Ureter (tissue), 1 donor: ENCODE measurements around the gene C11orf24. TPM values are rescaled to one million over a fixed set of nuclear protein-coding genes. Genes with fewer than 3 reads are reported as not detected.

Experiments
- DNase-seq: peaks from one replicate; pipeline ENCODE4 v3.0.0-alpha.2; 2020; ENCODE audit warnings: low spot score
- total RNA-seq: library from RNA; stranded (reverse); gene quantifications from one replicate; pipeline ENCODE4 v1.2.4, GENCODE V29; 2023
- donor health status: DM: yes; HTN: yes; CAD: no.

C11orf24 gene
- 37.1 TPM for total RNA-seq

DNA sequence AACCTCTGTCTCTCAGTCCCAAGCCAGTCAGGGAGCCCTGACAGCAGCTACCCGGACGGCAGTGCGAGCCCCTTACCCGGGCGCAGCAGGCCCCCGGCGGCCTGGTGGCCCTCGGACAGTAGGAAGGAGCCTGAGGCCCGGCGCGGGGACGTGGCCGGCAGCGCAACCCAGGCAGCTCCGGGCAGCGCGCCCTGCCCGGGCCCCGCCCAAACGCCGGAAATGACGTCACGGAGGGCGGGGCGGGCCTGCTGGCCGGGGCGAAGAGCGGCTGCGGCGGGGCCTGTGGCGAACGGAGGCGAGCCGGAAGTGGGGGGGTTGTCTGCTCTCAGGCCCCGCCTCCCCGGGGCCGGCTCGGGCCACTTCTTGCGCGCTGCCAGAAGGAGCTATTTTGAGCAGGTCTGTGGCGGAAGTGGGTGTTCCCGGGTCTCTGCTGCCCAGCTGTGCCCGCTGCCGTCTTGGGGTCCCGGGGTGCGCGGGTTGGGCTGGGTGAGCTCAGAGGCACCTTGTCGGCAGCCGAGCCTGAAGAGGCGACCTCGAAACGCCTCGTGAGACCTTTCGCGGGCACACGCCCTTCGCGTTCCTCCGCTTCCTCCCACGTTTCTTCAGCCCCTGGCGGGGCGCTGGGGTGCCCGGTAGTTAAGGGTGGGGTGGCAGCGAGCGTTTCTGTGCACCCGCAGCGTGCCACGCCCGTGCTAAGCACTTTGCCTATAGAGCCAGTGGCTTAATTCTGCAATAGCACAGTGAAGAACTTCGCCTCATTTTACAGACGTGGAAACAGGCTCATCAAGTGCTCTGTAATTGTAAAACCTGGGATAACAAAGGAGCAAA lies at the start of gene C11orf24:
C11orf24 (minus strand) TSS at position 193 of the 828 bp plus-strand sequence. CDS start 8,206 bp downstream, outside the sequence.
- peak; percentile 96 for DNase-seq

GRCh38 chr11:68317147-68317785 lies 45.5 kb upstream of the C11orf24 start:
- DNase-seq = no peak

DNA sequence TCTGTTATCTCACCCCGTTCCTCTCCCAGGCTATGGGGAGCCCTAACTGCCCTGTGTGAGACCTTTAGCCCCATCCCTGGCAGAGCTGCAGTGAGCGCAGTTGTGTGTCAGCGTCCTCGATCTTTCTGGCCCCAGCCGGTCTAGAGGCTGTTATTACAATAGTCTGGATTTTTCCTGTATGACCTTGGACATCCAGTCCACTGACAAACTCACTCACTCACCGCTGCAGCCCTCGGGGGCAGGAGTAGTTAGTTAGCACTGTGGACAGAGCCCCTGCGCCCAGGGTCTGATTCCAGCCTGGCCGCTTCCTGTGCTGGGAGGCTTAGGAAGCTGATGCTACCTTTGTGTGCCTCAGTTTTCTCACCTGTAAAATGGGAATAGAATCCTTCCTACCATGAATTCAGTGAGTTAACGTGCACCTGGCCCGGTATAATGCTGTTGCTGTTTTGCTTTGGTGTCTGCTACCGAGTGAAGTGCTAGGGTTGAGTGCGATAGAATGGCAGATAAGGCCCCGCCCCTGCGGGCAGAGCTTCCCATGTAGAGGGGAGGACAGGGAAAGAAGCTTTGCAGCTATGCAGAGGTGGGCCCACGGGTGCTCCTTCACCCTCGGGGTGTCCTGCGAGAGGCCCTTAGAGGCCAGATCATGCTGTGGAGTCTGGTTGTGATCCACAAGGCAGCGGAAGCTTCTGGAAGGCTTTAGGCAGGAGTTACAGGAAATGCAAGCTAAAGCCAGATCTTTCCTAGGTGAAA lies 43.6 kb upstream of the C11orf24 start:
- DNase-seq = no peak

- no peak for DNase-seq
Observed at GRCh38 chr11:68314203-68315170, 42.7 kb upstream of the C11orf24 start.

DNA sequence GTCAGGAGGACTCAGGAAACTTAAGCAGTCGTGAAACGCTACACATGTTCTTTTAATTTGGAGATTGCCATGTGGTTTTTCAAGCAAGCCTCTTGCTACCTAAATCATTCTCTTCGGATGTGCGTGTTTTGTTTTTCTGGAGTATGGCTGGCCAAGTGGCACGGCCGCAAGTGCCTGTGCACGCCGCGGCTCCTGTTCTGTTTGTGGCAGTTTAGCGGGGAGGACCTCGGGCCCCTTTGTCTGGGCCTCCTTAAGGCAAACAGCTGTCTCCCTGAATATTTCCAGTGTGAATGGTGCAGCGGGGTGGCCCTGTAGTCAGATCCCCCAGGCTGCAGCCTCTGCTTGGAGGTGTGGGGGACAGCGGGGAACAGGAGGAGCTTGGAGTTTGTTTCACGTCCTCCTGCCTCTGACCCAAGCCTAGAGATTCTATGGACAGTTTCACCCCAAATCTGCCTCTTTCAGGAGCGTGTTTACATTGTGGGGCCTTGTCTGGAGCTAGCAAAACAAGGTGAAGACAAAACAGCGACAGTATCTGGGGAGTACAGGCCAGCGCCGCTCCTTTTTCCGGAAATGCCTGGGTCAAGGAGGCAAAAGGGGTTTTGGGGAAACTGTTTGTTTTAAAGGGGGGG lies 41.9 kb upstream of the C11orf24 start:
- DNase-seq = no peak

- DNase-seq = no peak
Observed at GRCh38 chr11:68312780-68313573, 41.2 kb upstream of the C11orf24 start.

GRCh38 chr11:68312117-68312779 lies 40.5 kb upstream of the C11orf24 start, which contains the start of gene LRP5:
TSS of gene LRP5 (plus strand) at chr11:68312591. CDS start at chr11:68312715, 124 bp downstream.
- DNase-seq = no peak

DNA sequence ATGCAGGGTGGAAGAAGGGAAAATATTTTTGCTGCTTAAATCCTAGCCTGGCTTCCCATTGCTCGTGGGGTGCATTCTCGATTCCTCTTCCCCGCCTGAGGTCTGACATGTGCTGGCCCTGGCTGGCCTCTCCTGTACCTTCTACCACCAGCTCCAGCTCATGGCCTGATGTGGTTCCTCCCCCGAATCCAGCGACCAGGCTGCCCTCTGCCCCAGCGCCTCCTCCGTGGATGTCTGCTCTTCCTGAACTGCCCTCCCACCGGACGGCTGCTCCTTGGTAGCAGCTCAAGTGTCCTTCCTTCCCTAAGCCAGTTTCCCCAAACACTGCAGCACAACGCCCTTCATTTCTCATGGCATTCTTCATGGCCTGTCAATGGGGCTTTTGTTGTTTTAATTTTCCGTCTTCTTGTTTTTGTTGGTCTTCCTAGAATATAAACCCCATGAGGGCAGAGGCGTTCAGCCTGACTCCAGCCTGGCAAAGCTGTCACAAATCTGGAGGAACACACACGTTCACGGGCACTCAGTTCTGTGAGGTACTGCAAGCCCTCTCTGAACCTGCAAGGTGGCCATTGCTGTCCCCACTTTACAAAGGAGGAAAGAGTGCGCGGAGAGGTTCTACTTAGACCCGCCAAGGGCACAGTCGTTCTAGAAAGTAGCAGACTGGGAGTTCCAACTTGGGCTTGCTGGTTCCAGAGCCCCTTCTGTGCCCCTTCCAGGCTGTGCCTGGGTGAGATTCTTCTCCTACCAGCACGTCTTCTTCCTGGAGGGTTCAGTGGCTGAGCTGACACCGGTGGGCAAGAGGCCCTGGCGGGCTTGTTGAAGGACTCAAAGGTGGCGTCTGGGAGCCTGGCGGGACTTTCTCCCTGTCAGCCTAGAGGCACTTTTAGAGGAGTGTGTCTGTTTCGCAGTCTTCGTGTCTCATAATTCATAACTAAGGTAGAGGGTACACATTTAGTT lies 39.7 kb upstream of the C11orf24 start:
- no peak for DNase-seq

DNA sequence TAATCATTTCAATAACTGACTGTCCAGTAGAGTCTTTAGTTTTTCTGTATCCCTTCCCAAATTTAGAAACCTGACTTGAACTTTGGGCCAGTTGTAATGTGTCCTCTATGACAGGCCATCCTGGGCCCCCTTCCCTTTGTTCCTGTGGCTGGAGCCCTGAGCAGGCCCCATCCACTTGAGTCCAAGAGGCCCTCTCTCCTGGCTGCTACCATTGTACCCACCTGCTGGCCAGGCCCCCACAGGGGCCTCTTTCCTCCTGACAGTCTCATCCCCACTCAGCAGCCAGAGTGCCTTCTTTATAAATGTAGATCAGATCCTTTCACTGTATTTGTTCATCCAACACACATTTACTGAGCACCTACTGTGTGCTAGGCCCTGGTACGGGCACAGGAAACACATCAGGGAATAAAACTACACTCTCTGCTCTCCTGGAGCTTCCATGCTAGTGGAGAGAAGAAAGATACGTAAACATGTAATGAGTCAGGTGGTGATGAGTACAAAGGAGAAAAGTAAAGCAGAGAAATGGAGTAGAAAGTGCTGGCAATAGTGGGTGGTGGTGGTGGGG lies 37.9 kb upstream of the C11orf24 start:
- no peak for DNase-seq

- no peak for DNase-seq
Observed at GRCh38 chr11:68308068-68308467, 36.3 kb upstream of the C11orf24 start.

DNA sequence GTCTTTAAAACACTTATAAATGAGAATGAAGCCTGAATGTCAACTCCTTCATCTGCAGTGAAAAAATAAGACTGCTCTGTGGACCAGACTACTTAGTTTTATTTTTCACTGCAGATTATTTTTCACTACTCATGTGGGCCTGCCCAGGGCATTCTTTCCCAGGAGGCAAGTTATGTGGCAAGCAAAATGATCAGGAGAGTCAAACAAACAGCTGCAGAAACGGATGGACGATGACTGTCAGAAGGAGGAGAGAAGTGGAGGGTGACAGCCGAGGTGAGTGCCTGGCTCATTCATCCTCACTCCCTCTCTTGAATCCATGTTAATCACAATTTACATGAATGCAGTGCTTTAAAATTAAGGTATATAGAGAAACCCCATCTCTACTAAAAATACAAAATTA lies 34.9 kb upstream of the C11orf24 start:
- no peak for DNase-seq

DNA sequence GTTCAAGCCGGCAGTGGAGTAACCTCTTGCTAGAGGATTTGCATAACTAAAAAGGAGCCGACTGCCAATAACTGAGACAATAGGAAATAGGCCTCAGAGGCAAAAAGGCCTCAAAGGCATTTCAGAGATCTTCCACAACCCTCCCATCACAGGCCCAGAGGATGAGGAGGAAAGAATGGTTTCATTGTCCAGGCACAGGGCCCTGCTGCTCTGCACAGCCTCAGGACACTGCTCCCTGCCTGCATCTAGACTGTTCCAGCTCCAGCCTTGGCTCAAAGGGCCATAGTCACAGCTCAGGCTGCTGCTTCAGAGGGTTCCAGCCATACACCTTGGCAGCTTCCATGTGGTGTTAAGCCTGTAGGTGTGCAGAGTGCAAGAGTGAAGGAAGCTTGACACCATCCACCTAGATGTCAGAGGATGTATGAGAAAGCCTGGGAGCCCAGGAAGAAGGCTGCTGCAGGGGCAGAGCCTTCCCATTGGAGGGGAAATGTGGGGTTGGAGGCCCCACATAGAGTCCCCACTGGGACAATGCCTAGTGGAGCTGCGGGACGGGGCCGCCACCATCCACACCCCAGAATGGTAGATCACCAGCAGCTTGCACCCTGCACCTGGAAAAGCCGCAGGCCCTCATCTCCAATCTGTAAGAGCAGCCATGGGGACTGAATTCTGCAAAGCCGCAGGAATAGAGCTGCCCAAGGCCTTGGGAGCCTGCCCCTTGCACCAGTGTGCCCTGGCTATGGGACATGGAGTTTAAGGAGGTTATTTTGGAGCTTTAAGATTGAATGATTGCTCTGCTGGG lies 32.4 kb upstream of the C11orf24 start:
- DNase-seq = no peak

GRCh38 chr11:68303083-68303482 lies 31.3 kb upstream of the C11orf24 start:
- DNase-seq = no peak

- DNase-seq = no peak
Observed at GRCh38 chr11:68302670-68303069, 30.9 kb upstream of the C11orf24 start.

DNA sequence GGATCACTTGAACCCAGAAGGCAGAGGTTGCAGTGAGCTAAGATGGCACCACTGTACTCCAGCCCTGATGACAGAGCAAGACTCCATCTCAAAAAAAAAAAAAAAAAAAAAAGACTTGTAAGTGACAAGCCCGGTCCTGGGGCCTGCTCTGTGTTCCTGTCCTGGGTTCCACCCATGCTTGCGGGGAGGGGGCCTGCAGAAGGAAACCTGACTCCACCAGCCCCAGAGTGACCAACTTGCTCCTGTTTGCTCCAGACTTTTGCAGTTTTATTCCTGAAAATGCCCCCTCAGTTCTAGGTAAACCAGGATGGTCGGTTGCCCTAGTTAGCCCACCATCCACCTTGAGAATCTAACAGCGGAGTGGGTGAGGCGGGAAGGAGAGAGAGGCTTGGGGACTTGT lies 30.5 kb upstream of the C11orf24 start:
- no peak for DNase-seq

GRCh38 chr11:68300076-68300830 lies 28.5 kb upstream of the C11orf24 start:
- no peak for DNase-seq
